Activated CD8-positive, alpha-beta memory T cell treated with anti-CD3 and anti-CD28 coated beads, Interleukin-2, amount 50 U/mL, for 48 hours (primary cell): ENCODE results near the gene NCDN.
A peak's percentile ranks its signal among the peaks of the same experiment; 100 is the strongest.

Experiments used
- DNase-seq: peaks from one replicate; pipeline ENCODE4 v3.0.0-alpha.2; 2020

The NCDN gene

DNA sequence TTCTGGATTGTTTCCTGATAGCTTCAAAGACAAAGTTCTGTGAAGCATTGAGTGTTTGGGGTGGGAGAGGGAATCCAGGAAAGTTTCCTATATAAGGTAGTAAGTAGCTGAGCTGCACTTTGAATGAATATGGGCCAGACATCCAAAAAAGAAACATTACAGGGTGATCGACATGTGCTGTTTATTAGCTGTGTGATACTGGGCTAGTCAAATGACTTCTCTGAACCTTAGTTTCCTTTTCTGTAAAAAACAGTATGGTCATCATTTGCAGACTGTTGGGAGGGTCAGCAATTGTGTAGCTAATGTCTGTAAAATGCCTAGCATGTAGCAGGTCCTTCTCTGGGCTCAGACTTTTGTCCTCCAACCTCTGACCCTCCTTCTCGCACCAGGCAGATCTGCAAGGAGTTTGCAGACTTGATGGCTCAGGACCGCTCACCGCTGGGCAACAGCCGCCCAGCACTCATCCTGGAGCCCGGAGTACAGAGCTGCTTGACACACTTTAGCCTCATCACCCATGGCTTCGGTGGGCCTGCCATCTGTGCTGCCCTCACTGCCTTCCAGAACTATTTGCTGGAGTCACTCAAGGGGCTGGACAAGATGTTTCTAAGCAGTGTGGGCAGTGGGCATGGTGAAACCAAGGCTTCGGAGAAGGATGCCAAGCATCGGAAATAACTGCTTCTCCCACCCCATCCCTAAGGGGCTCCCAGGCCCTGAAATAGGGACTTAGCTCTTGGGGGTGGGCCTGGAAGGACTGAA, 36.6 kb downstream of the NCDN start:
- peak; percentile 41 for DNase-seq

DNA sequence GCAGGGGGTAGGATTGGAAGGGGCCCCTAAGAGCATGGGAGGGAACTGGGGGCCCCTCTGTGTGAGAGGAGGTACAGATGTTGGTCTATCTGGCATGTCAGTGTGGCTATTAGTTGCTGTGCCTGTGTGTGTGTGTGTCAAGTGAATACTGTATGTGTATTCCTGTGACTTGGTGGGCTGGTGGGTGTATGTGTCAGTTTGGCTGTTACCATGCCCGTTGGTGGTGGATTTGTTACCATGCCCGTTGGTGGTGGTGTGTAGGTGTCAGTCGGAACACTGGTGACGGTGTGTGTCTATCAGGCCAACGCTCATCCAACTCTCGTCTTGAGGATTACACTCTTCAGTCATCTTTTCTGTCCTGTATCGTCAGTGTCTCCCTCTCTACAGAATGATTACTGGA, 38.1 kb downstream of the NCDN start:
- DNase-seq = no peak

GRCh38 chr1:35597870-35598269, 40.3 kb downstream of the NCDN start:
- no peak for DNase-seq

DNA sequence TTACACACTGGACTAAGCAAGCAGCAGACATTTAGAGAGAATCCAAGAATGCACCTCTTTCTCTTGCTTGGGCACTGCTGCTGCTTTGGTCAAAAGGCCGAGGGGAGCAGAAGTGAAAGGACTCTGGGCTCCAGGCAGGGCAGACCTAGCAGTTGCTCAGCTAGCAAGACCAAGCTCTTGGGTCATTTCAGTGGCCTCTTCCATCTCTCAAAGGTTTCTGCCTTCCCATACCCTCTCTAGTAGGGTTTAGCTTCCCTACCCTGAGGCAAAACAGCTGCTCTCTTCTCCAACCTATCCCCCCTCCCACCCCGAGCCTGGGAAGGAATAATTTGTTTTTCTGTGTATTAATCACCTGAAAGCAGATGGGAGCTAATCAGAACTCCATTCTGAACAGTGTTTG, 41.3 kb downstream of the NCDN start:
- no peak for DNase-seq

DNA sequence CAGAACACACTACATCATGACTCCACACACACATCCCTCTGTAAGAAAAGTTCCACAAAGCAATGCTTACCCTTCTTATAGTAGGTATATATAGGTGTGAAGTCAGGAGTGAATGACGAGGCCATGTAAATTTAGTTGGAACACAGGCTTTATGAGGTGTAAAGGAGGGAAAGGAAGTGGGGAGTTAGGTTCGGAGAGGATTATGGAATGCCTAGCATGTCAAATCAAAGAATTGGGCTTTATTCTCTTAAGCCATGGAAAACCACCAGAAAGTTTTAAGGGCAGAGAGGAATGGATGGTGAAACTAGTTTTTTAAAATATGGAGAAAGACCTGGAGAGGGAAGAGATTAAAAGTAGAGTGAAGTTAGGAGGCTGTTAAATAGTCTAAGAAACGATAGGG, 41.8 kb downstream of the NCDN start:
- no peak for DNase-seq

GRCh38 chr1:35600593-35600992, 43.0 kb downstream of the NCDN start:
- no peak for DNase-seq

- DNase-seq = no peak
Observed at GRCh38 chr1:35603468-35603867, 45.9 kb downstream of the NCDN start.

GRCh38 chr1:35603941-35604340, 46.3 kb downstream of the NCDN start:
- DNase-seq = no peak

GRCh38 chr1:35605071-35605866, 47.7 kb downstream of the NCDN start:
- no peak for DNase-seq

GRCh38 chr1:35605867-35606182, 48.2 kb downstream of the NCDN start:
- DNase-seq = no peak

DNA sequence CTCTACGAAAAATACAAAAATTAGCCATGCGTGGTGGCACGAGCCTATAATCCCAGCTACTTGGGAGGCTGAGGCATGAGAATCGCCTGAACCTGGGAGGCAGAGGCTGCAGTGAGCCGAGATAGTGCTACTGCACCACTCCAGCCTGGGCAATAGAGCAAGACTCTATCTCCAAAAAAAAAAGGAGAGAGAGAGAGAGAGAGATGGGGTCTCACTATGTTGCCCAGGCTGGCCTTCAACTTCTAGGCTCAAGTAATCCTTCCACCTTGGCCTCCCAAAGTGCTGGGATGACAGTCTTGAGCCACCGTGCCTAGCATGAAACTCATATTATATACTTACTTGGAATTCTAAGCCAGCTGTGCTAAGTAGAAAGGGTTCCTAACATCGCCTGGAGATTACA, 54.1 kb downstream of the NCDN start:
- no peak for DNase-seq

- DNase-seq = no peak
Observed at GRCh38 chr1:35615440-35615839, 57.8 kb downstream of the NCDN start.
